H1 (cell line): ENCODE data around the gene GUCY2F. TPM values are rescaled to one million over a fixed set of nuclear protein-coding genes. Genes with fewer than 3 reads are reported as not detected.

ENCODE experiments used
- CTCF ChIA-PET: fragments of 300-600 bp; sonication (Branson Sonifier 250); formaldehyde crosslinking; loops from one replicate; lab custom pipeline; 2021; ENCODE audit not compliant: partially characterized antibody; lab: Charles Lee
- POLR2A ChIA-PET: fragments of 300-600 bp; sonication (Branson Sonifier 250); formaldehyde crosslinking; loops from one replicate; lab custom pipeline; 2021; ENCODE audit warnings: inconsistent platforms; ENCODE audit not compliant: partially characterized antibody; lab: Charles Lee
- DNase-seq, 2 experiments: peaks; one replicate each; pipeline versions ENCODE4 v3.0.0 to v3.0.0-alpha.2; 2010 to 2022; ENCODE audit warnings: low spot score in 2 of 2, low read depth in 1 of 2, mixed read lengths in 1 of 2
- FAIRE-seq: peaks from 2 replicates; lab custom pipeline; 2011; peaks lifted over from hg19 to GRCh38; lab: Jason Lieb, UNC
- H2AFZ ChIP-seq: 2 replicates; pipeline ENCODE4 v1.8.1; 2012; ENCODE audit warnings: low read length, inconsistent platforms
- H2AK5ac ChIP-seq: 2 replicates; pipeline ENCODE4 v1.6.1; 2013; ENCODE audit warnings: low read depth, low read length
- H2BK120ac ChIP-seq: replicated peaks from 2 replicates; pipeline ENCODE3; 2013; ENCODE audit warnings: low read depth, low read length, inconsistent platforms
- H2BK12ac ChIP-seq: 2 replicates; pipeline ENCODE4 v1.6.1; 2013; ENCODE audit warnings: low read depth, low read length
- H2BK15ac ChIP-seq: 2 replicates; pipeline ENCODE4 v1.6.1; 2013; ENCODE audit warnings: low read length
- H2BK20ac ChIP-seq: 2 replicates; pipeline ENCODE4 v1.6.1; 2013; ENCODE audit warnings: low read length
- H2BK5ac ChIP-seq: 2 replicates; pipeline ENCODE4 v1.6.1; 2013; ENCODE audit warnings: low read depth, low read length
- H3K14ac ChIP-seq: 2 replicates; pipeline ENCODE4 v1.6.1; 2013; ENCODE audit warnings: inconsistent platforms; ENCODE audit not compliant: insufficient read length
- H3K18ac ChIP-seq: 2 replicates; pipeline ENCODE4 v1.6.1; 2013; ENCODE audit warnings: low read length; ENCODE audit errors: extremely low read depth
- H3K23ac ChIP-seq: 2 replicates; pipeline ENCODE4 v1.6.1; 2013; ENCODE audit warnings: inconsistent platforms; ENCODE audit not compliant: insufficient read length
- H3K23me2 ChIP-seq: 2 replicates; pipeline ENCODE4 v1.6.1; 2013; ENCODE audit warnings: low read depth, low read length
- H3K27ac ChIP-seq: 2 replicates; pipeline ENCODE4 v1.6.1; 2011; ENCODE audit warnings: low read depth, low read length, inconsistent platforms
- H3K27me3 ChIP-seq, 4 experiments: replicated peaks in 1 of 4; 1 replicate in 1 of 4; 2 replicates in 3 of 4; pipeline versions ENCODE4 v1.6.1 to v1.8.1; 2011 to 2013; ENCODE audit warnings: low read length in 3 of 4, mild to moderate bottlenecking in 3 of 4, inconsistent platforms in 2 of 4, mixed read lengths in 2 of 4, moderate library complexity in 1 of 4; ENCODE audit not compliant: control insufficient read depth in 3 of 4, insufficient read depth in 3 of 4; ENCODE audit errors: extremely low read depth in 1 of 4
- H3K36me3 ChIP-seq, 4 experiments: 2 replicates each; pipeline versions ENCODE4 v1.6.1 to v1.8.1; 2011 to 2013; ENCODE audit warnings: mild to moderate bottlenecking in 4 of 4, low read length in 3 of 4, moderate library complexity in 2 of 4, control low read depth in 1 of 4, inconsistent platforms in 1 of 4; ENCODE audit not compliant: insufficient read depth in 4 of 4, control insufficient read depth in 2 of 4
- H3K4ac ChIP-seq: replicated peaks from 2 replicates; pipeline ENCODE3; 2013; ENCODE audit warnings: low read length, low read depth, mixed read lengths, inconsistent platforms; ENCODE audit not compliant: insufficient read length
- H3K4me1 ChIP-seq, 4 experiments: replicated peaks in 1 of 4; 1 replicate in 1 of 4; 2 replicates in 3 of 4; pipeline versions ENCODE4 v1.6.1 to v1.8.1; 2011 to 2013; ENCODE audit warnings: low read length in 3 of 4, inconsistent platforms in 2 of 4, mixed read lengths in 1 of 4; ENCODE audit not compliant: insufficient read depth in 4 of 4, control insufficient read depth in 3 of 4
- H3K4me2 ChIP-seq, 2 experiments: 2 replicates each; pipeline versions ENCODE4 v1.6.1 to v1.8.1; 2011 to 2013; ENCODE audit warnings: low read depth in 2 of 2, low read length in 2 of 2, control low read depth in 1 of 2, inconsistent platforms in 1 of 2, mild to moderate bottlenecking in 1 of 2; ENCODE audit not compliant: insufficient read depth in 1 of 2
- H3K4me3 ChIP-seq, 4 experiments: fragments of 200-600, 300-600 bp in 1 of 4; sonication (generic), shearing (Covaris generic), sonication (Bioruptor Twin) in 1 of 4; 2 replicates each; pipeline versions ENCODE4 v1.5.1 to v1.8.1; 2011 to 2016; ENCODE audit warnings: low read length in 4 of 4, low read depth in 3 of 4, control low read depth in 2 of 4, inconsistent platforms in 2 of 4, mild to moderate bottlenecking in 2 of 4, mixed read lengths in 1 of 4, moderate library complexity in 1 of 4; ENCODE audit not compliant: insufficient read depth in 2 of 4; ENCODE audit errors: extremely low read depth in 1 of 4
- H3K56ac ChIP-seq: replicated peaks from 2 replicates; pipeline ENCODE3; 2013; ENCODE audit warnings: low read depth, mild to moderate bottlenecking, mixed read lengths, low read length, inconsistent platforms; ENCODE audit not compliant: insufficient read length
- H3K79me1 ChIP-seq: 2 replicates; pipeline ENCODE4 v1.6.1; 2013; ENCODE audit warnings: low read depth, low read length, control low read depth
- H3K79me2 ChIP-seq, 2 experiments: 2 replicates each; pipeline versions ENCODE4 v1.6.1 to v1.8.1; 2012 to 2013; ENCODE audit warnings: low read length in 2 of 2, mild to moderate bottlenecking in 2 of 2, inconsistent platforms in 1 of 2; ENCODE audit not compliant: insufficient read depth in 2 of 2, control insufficient read depth in 1 of 2
- H3K9ac ChIP-seq, 4 experiments: replicated peaks in 1 of 4; 1 replicate in 1 of 4; 2 replicates in 3 of 4; pipeline versions ENCODE4 v1.6.1 to v1.8.1; 2011 to 2013; ENCODE audit warnings: low read depth in 3 of 4, low read length in 3 of 4, control low read depth in 2 of 4, mild to moderate bottlenecking in 2 of 4, moderate library complexity in 2 of 4, inconsistent platforms in 1 of 4; ENCODE audit errors: extremely low read depth in 1 of 4
- H3K9me3 ChIP-seq, 2 experiments: 2 replicates each; pipeline versions ENCODE4 v1.6.1 to v1.8.1; 2012 to 2013; ENCODE audit warnings: mild to moderate bottlenecking in 2 of 2, moderate library complexity in 2 of 2, control low read depth in 1 of 2, inconsistent platforms in 1 of 2, low read depth in 1 of 2, low read length in 1 of 2, mixed read lengths in 1 of 2; ENCODE audit not compliant: insufficient read depth in 2 of 2
- H4K20me1 ChIP-seq, 2 experiments: replicated peaks in 1 of 2; 2 replicates each; pipeline versions ENCODE3 to v1.8.1; 2011 to 2013; ENCODE audit warnings: inconsistent platforms in 2 of 2, low read length in 2 of 2, mild to moderate bottlenecking in 1 of 2; ENCODE audit not compliant: insufficient read depth in 2 of 2, control insufficient read depth in 1 of 2
- H4K5ac ChIP-seq: 2 replicates; pipeline ENCODE4 v1.6.1; 2013; ENCODE audit warnings: low read length, low read depth, mixed read lengths, inconsistent platforms; ENCODE audit not compliant: insufficient read length
- H4K8ac ChIP-seq: 2 replicates; pipeline ENCODE4 v1.8.0; 2013; ENCODE audit warnings: mild to moderate bottlenecking, moderate library complexity, low read length, inconsistent platforms; ENCODE audit not compliant: insufficient read depth; ENCODE audit errors: extremely low read depth
- H4K91ac ChIP-seq: replicated peaks from 2 replicates; pipeline ENCODE3; 2013; ENCODE audit warnings: low read length, mixed read lengths, inconsistent platforms; ENCODE audit not compliant: insufficient read length
- SP4 ChIP-seq: IDR thresholded peaks from 2 replicates; pipeline ENCODE4 v1.6.1; 2012; ENCODE audit warnings: low read length, inconsistent platforms
- polyA plus RNA-seq, 7 experiments: library from polyadenylated mRNA; depleted of rRNA in 3 of 7; stranded (reverse) in 5 of 7; unstranded in 2 of 7; fragments of >200 nt in 5 of 7; fragments of 200-250 nt in 2 of 7; gene quantifications; 1 replicate in 5 of 7; 2 replicates in 1 of 7; 4 replicates in 1 of 7; pipeline versions ENCODE4 v1.2.1 to v1.2.3, GENCODE V29; 2011 to 2013; ENCODE audit warnings: missing spikeins in 2 of 7, mixed read lengths in 2 of 7
- total RNA-seq: library from RNA; stranded (reverse); fragmentation: NEBNext Ultra II Directional; extraction: Animal tissue kit (Norgen Biotek cat#: 25700); gene quantifications from 2 replicates; pipeline ENCODE4 v1.2.1, GENCODE V29; 2021
- TF ChIP-seq, protein P1 (sequence below): fragments of 300-600 bp; sonication (generic); IDR thresholded peaks from 2 replicates; pipeline ENCODE4 v1.7.1; 2012; ENCODE audit warnings: low read length, moderate library complexity, mild to moderate bottlenecking, inconsistent platforms; ENCODE audit not compliant: insufficient replicate concordance

The GUCY2F gene
- total and polyA plus RNA-seq, 2 of the 8 experiments (the other 6 are each of a cell fraction or from before 2014, with no cell fraction given), result 0.02 TPM; not detected in 1

DNA sequence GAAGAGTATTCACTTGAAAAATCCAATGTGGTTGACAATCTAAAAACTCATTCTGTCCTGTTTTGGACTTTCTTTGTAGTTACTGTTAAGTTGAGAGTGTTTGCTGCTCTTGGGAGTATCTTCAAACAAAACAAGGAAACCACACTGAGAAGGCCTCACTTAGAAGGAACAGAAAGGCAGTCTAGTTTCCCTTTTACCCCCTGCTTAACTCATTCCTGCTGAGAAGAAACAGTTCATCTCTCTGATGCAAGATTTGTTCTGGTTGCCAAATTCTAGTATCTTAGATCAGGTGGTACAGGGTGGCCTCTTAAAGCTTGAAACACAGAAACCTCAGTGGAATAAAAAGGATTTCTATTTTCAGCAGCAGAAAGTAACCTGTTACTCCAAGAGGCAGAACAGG, 41.4 kb downstream of the GUCY2F start:
- Histone ChIP-seq H3K27me3 (no peaks in the 10 kb centered on the region), H4K91ac (no peak overlapping the region), H3K9ac (no peak overlapping the region), H2BK120ac (no peak overlapping the region), H3K56ac (no peak overlapping the region), H3K18ac (no peak overlapping the region), H3K79me1 (no peaks in the 10 kb centered on the region), H3K4me2 (no peak overlapping the region), H2BK5ac (no peak overlapping the region), H3K27ac (no peak overlapping the region), H3K36me3 (no peaks in the 10 kb centered on the region), H3K4ac (no peak overlapping the region), H3K4me1 (no peaks in the 10 kb centered on the region), H3K14ac (no peak overlapping the region), H4K20me1 (no peaks in the 10 kb centered on the region), H3K23ac (no peak overlapping the region), H3K9me3 (no peaks in the 10 kb centered on the region), H3K79me2 (no peaks in the 10 kb centered on the region), H2BK12ac (no peak overlapping the region), H3K23me2 (no peaks in the 10 kb centered on the region), H2BK20ac (no peak overlapping the region), H3K4me3 (no peak overlapping the region), H2AFZ (no peak overlapping the region), H2AK5ac (no peak overlapping the region), H4K5ac (no peak overlapping the region), H4K8ac (no peak overlapping the region), H2BK15ac (no peak overlapping the region)
- DNase-seq (no peak), FAIRE-seq (no peak)
- ChIA-PET CTCF (no interaction called here), POLR2A (no interaction called here)
- TF ChIP-seq, protein P1, sequence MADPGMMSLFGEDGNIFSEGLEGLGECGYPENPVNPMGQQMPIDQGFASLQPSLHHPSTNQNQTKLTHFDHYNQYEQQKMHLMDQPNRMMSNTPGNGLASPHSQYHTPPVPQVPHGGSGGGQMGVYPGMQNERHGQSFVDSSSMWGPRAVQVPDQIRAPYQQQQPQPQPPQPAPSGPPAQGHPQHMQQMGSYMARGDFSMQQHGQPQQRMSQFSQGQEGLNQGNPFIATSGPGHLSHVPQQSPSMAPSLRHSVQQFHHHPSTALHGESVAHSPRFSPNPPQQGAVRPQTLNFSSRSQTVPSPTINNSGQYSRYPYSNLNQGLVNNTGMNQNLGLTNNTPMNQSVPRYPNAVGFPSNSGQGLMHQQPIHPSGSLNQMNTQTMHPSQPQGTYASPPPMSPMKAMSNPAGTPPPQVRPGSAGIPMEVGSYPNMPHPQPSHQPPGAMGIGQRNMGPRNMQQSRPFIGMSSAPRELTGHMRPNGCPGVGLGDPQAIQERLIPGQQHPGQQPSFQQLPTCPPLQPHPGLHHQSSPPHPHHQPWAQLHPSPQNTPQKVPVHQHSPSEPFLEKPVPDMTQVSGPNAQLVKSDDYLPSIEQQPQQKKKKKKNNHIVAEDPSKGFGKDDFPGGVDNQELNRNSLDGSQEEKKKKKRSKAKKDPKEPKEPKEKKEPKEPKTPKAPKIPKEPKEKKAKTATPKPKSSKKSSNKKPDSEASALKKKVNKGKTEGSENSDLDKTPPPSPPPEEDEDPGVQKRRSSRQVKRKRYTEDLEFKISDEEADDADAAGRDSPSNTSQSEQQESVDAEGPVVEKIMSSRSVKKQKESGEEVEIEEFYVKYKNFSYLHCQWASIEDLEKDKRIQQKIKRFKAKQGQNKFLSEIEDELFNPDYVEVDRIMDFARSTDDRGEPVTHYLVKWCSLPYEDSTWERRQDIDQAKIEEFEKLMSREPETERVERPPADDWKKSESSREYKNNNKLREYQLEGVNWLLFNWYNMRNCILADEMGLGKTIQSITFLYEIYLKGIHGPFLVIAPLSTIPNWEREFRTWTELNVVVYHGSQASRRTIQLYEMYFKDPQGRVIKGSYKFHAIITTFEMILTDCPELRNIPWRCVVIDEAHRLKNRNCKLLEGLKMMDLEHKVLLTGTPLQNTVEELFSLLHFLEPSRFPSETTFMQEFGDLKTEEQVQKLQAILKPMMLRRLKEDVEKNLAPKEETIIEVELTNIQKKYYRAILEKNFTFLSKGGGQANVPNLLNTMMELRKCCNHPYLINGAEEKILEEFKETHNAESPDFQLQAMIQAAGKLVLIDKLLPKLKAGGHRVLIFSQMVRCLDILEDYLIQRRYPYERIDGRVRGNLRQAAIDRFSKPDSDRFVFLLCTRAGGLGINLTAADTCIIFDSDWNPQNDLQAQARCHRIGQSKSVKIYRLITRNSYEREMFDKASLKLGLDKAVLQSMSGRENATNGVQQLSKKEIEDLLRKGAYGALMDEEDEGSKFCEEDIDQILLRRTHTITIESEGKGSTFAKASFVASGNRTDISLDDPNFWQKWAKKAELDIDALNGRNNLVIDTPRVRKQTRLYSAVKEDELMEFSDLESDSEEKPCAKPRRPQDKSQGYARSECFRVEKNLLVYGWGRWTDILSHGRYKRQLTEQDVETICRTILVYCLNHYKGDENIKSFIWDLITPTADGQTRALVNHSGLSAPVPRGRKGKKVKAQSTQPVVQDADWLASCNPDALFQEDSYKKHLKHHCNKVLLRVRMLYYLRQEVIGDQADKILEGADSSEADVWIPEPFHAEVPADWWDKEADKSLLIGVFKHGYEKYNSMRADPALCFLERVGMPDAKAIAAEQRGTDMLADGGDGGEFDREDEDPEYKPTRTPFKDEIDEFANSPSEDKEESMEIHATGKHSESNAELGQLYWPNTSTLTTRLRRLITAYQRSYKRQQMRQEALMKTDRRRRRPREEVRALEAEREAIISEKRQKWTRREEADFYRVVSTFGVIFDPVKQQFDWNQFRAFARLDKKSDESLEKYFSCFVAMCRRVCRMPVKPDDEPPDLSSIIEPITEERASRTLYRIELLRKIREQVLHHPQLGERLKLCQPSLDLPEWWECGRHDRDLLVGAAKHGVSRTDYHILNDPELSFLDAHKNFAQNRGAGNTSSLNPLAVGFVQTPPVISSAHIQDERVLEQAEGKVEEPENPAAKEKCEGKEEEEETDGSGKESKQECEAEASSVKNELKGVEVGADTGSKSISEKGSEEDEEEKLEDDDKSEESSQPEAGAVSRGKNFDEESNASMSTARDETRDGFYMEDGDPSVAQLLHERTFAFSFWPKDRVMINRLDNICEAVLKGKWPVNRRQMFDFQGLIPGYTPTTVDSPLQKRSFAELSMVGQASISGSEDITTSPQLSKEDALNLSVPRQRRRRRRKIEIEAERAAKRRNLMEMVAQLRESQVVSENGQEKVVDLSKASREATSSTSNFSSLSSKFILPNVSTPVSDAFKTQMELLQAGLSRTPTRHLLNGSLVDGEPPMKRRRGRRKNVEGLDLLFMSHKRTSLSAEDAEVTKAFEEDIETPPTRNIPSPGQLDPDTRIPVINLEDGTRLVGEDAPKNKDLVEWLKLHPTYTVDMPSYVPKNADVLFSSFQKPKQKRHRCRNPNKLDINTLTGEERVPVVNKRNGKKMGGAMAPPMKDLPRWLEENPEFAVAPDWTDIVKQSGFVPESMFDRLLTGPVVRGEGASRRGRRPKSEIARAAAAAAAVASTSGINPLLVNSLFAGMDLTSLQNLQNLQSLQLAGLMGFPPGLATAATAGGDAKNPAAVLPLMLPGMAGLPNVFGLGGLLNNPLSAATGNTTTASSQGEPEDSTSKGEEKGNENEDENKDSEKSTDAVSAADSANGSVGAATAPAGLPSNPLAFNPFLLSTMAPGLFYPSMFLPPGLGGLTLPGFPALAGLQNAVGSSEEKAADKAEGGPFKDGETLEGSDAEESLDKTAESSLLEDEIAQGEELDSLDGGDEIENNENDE, result no peak
- no peak for TF ChIP-seq SP4
